DMS 273 treated with DMSO at 0.1 percent for 48 hours (cell line): Measurements from ENCODE around the gene NRARP.

Source experiments
- DNase-seq: peaks from one replicate; lab custom pipeline; 2025; lab: John Stamatoyannopoulos, UW

Gene NRARP

DNA sequence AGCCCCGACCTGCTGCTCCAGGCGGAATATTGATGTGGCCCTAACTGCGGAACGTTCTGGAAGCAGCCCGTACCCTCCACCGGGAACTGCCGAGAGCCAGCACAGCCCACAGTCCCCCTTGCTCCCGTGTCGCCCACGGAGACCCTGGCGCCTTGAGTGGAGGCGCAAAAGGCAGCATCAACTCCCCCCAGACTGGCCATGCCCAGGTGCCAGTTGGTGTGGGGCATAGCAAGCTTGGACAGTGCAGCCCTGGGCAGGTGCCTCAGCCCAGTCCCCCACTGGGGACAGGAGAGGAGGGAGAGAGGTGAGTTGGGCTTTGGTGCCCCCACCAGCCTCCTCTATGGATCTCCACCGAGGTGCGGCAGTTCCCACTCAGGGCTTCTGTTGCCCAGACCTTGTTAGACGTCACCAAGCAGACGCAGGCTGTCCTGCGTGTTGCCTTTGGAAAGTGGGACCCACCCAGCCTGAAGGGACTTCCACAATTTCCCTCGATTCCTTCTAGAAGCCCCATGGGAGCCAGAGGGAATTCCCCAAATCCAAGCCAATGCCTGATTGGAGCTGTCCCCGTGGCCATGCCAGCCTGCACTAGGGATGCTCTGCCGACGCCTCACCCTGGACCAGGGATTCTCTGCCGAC, 19.8 kb upstream of the NRARP start:
- no peak for DNase-seq

DNA sequence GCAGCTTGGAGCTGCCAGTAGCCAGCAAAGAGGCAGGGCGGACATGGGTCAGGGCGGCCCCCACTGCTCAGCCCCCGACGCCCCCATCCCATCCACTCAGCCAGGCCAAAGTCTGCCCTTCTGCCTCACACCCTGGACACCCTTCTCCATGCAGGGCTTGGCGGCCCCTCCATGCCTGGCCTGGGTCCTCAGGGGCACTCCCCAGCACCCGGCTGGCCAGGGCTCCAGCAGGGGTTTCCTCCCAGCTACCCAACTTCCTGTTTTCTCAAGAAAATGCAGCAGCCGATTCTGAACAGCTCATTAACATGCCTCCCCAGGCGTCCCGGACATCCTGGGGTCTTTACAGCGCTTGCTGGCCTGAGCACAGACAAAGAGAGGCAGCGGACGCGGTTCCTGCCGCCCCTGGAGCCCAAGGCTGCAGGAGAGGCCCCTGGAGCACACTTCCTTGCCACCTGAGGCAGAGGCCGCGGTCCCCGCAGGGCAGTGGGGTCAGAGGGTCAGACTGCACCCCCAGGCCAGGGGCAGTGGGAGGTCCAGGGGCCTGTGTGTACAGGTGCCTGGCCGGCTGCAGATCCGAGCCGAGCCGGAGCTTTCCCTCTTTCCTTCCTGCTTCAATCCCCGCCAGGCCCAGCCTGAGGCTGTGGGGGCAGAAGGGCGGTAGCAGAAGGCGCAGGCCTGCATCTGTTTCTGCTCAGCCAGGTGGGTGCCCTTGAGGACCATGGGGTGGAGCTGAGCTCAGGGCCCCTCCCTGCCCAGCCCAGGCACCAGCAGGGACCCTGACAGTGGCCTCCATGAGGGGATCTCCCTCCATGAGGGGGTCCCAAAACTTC, 18.7 kb upstream of the NRARP start:
- no peak for DNase-seq

DNA sequence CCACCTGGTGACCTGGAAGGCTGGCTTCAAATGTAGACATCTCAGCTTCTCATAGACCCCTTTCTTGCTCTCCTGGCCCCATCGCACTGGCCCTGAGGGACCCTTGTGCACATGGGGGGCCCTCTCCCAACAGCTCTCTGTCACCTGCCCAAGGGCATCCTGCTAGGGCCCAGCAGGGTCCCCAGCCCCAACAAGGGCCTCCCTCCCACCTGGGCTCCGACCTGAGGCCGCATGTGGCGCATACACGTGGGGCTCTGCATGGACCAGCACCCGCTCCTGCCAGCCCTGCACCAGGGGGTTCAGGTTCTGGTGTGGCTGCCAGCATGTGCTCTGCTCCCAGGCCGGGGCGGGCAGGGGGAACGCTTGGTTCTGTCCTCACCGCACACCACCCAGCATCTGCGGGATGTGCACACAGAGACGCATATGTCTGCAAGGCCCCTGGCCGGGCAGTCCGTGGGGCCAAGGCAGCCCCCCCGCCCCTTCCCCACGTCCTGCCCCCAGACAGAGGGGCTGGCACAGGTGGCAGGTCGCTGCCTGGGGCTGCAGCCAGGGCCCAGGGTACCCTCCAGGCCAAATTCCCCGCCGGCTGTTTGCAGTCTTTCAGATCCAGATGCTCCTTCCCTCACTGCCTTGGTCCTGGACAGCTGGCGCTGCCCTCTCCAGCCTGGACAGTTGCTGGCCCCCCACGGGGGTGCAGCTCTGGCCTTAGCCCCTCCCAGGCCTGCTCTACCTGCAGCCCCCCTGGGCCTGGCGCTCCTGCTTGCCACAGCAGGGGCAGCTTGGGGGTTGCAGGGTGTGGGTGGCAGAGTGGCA, 17.9 kb upstream of the NRARP start:
- DNase-seq: no peak

DNA sequence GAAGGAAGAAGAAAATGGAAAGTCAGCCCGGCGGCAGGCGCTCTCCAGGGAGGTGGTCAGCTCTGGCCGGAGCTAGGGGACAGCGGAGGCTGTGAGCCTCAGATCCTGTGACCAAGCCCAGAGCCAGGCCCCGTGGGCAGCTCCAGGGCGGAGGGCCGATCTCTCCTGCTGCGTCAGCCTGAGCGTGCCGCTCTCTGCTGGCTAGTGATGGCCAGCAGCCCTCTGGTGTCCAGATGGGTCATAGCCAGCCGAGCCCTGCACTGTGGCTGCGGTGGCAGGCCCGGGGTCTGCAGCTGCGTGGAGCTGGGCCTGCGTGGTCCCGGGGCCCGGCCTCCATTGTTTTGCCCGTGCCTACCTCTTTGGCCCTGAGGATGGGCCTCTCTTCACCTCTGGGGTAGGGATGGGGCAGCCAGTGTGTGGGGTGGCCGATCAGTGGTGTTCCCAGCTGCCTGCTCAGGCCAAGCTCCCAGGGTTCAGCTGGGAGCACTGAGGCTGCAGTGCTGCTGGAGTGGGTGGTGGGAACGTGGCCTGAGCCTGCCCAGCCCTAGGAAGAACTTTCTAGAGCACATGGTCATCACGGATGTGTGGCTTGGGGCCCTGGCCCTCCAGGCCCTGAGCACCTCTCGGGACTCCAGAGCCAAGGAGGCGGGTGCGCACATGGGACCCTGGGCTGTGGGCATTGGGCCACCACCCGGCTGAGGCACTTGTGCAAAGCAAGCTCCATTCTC, 17.1 kb upstream of the NRARP start:
- DNase-seq: no peak

DNA sequence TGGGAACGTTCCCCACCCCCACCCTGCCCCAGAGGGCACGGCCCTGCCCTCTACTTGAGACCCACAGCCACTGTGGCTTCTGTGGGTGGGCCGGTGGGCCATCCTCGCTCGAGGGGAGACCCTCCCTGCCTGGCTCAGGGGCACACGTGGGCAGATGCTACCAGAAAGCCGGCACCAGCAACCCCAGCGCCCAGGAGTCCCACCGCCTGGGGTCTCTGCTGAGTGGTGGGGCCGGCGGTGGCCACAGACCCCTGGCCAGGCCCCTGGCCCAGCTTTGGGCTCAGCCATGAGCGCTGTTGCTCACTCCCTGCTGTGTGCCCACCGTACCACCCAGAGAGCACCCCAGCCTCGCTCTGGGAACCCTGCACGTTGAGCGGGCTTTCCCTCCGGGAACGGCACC, 16.5 kb upstream of the NRARP start:
- DNase-seq: no peak

DNA sequence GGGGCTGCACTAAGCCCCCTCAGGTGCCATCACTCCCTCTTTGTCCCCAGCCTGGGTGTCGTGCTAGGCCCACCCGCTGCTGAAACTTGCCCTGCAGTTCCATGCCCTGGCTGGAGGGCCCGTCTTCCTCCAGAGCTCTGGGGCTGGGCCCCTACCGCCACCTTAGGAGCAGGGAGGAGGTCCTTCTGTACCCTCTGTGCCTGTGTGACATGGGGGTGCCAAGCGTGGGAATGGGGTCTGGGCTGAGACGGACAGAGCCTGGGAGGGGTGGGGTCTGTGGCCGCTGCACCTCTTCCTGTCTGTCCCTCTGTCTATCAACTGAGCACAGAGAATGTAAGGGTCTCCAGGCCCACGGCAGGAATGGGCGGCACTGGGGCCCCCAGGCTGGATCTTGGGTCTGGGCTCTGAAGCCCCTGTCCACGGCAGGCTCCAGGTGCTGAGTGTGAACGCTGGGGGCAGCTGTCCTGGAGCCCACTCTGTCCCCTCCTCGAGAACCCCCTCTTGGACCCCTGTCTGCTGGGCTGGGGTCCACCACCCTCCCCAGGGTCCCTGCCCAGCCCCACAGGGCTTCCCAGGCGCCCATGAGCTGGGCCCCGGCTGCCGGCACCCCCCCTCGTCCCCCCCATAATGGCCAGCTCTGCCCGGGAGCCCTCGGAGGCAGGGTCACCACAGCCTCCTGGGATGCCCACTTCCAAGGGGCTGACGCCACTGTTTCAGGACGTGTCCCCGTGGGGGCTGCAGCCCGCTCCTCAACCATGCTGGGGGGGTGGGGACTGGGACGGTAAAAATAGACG, 15.8 kb upstream of the NRARP start:
- no peak for DNase-seq

DNA sequence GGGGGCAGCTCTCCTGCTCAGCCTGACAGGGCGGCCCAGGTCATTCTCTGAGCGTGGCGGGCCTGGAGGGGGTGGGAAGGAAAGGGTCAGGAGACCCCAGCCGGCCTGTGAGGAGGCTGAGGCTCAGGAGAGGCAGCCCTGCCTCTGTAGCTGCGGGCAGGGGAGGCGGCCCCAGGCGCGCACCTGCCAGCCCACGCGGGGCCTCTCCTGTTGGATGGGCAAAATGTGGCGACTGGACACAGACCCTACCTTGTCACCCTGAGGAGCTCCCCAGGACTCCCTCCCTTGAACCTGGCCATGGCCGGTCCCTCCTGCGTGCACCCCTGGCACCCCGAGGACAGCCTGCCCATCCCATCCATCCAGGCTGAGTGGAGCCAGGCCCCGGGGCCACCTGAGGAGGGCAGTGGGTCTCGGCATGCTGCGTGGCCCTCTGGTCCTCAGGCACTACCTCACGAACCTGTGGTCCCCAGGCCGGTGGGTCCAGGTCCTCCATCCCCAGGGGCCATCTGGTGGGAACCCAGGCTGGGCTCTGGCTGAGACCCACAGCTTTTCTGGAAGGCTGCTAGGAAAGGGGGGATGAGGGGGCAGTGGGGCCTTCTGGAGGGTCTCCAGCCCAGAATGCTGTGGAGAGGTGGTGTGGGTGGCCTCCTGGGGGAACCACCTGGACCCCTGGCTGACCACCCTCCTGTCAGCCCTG, 15.1 kb upstream of the NRARP start:
- no peak for DNase-seq

DNA sequence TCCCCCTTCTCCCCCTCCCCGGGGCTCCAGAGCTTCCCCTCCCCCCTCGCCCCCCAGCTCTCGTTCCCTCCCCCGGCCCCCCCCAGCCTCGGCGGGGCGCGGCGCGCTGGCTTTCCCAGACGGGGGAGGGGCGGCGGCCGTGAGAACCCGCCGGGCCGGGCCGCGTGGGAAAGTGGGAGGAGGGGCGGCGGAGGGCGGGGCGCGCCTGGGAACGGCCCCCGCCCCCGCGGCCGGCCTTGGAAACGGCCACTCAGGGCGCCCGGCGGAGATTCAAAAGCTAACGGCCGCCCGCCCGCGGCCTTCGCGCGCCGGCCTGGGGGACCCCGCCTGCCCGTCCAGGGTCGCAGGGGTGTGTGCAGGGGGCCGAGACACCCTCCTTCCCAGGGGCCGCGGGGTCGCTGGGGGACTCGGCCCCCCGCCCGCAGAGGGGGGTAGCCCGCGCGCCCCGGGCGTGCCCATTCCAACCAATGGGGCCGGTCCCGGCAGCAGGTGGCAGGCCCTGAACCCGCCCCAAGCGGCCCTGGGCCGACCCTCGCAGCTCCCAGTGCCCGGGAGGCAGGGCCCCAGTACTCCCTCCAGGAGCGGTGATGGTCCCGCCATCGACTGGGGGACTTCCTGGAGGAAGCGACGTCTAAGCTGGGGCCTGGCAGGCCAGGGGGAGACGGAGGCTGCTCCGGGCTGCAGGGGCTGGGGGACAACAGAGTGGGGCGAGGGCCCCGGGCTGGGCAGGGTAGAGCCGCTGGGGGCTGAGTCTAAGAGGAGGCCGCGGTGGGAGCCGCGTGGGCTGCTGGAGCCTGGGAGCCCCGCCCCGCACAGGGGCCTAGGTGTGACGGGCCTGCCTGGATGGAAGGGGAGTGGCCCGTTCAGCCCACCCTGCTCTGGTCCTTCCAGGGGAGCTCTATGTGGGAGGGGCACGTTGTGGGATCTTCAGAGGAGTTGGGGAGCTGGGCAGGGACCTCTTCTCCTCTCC, 14.2 kb upstream of the NRARP start:
- DNase-seq: no peak

DNA sequence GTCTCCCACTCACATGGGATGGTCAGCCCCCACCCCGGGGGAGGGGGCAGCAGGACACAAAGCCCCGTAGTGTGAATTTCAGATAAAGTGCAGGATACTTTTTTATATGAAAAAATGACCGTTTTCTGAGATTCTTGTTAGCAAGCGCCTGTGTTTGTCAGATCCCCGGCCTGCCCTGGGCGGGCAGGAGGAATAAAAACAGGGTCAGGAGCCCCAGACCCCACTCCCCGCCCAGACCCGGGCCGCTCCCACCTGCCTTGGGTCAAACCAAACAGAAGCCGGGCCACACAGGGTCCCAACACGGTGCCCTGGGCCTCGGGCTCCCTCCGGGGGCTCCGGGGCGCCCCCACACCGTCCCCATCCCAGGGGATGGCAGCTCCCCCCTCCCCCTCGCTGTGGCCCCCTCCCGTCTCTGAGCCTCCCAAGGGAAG, 13.5 kb upstream of the NRARP start:
- DNase-seq: no peak

DNA sequence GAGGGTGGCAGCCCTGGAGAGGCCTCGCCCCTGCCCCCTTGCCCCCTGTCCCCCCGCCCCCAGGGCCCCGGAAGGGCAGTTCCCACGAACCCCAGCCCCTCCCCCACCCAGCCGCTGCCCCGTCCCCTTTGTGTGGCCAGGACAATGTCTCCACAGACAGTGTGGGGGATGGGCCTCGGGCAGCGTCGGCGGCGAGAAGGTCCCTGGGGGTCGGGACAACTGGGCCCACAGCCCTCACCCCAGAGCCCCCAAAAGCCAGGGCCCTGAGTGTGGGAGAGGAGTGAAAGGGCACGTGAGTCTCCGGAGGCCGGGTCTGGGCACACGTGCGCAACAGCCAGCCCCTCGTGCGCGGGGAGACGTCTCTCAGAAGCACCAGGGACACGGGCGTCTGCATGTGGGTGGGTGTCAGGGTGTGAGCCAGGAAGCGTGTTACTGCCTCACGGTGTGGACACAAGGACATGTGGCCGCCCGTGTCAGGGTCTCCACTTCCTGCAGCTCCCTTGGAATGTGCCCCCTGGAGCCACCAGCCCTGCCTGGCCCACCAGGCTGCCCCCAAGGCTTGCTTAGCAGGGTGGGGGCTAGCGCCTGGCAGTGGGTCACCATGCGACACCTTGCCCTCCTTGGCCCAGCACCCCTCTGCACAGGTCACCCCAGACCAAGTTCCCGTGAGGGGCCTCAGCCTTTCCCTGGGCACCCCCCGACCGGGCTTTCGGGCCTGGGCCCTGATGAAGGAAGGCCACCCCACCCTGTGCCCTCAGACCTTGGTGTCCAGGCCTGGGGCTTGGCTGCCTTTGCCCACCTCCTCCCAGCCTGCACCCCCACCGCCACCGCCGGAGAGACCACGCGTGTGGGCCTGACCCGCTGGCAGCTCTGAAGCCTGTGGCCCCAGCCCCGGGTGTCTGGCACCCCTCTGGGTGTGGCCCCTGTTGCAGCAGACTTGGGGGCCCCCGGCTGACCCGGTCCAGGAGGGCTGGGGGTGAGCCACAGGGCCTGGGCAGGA, 12.8 kb upstream of the NRARP start:
- no peak for DNase-seq

DNA sequence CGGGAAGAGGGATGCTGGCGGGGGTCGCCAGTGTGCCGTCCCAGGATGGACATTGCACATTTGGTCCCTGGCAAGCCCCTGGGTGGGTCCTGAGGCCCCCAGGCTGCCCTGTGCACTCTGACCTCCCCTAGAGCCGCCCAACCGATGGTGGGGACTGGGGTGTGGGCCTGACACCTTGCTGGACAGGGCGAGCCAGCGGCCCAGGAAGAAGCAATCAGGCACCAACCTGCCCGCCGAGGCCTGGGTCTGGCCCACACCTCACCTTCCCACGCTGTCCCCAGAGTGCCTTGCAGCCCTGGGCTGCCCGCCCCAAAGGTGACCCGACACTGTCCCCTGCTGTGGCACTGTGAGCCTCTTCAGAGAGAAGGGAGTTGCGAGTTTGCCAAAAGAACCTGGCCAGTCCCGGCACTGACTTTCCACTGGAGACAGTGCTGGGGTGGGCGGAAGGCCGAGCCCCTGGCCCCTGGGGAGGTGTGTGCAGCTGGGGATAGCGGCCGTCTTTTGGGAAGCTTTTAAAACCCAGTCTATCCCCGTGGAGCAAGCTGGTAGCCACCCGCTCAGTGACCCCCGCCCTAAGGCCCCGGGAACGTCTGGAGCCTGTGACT, 12.0 kb upstream of the NRARP start:
- DNase-seq: no peak

DNA sequence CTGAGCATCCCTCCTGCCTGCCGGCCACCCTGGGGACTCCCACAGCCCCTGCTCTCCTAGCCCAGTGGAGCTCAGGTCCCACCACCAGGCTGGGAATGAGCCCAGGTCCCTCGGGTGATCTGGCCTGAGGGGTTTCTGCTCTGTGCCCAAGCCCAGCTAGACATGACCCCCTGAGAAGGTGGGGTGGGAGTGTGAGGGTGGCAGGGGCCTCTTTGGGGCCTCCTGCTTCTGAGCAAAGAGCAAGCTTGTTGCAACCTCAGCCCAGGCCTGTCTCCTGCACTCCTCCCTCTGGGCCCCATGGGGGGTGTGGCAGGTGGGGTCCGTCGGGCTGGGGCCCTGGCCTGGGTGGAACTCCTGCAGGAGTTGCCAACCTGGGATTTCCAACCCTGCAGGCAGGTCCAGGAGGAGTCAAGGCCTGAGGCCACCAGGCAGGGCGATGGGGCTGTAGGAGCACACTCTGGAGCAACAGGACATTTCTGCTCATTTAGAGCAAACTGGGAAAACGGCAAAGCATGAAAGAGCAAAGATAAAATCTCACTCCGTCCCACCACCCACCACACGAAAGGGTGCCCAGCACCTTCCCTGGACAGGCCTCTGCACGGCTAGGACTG, 11.4 kb upstream of the NRARP start:
- DNase-seq: no peak

DNA sequence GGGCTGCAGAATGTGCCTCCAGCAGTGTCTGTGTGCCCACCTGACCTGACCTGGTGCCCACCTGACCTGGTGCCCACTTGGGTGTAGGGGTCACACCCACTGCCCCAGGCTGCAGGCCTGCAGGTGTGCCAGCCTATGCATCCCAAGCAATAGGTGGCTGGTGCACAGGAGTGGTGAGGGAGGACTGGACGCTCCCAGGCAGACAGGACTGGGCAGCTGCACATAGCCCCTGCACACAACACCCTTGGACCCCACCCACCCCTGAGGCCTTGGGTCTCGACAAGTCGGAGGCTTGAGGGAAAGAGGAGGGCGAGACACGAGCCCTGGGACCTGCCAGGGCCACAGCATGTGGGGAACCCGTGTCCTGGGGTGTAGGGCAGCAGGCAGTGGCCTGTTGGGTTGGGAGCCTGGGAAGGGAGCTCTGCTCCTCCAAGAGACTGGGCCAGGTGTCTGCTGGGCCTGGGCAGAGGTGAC, 10.8 kb upstream of the NRARP start:
- no peak for DNase-seq

DNA sequence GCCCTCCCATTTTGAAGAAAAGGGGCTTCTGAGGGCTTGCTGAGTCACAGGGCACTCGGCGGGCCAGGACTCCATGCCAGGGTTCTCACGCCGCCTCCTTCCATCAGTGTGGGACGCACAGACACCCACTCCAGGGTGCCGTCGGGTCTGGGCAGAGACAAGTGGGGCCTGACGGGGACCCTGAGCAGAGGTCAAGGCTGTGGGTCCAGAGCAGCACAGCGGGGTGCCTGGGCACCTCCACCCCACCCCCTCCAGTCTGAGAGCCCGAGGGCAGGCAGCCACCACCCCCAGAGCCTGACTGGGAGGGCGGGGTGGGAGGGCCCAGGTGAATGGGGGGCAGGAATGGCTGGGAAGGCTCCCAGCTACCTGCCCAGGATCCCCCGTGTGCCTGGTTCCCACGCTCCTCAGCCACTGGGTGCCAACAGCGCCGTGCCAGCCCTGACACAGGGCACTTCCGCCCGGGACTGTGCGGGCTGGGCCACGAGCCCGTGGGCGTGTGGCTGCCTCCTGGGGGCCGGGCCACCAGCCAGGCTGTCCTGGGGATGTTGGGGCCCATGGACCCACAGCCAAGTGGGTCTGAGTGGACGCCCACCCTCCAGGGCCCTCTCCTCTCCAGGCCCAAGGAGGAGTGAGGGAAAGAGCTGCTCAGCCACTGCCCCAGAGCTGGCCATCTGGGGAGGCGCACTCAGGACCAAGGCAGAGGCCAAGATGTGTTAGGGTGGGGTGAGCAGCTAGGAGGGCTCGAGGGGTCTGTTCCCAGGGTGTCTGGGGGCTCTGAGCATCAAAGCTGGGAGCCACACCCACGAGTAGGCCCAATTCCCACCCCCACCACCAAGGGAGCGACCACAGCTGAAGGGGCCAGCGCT, 10.1 kb upstream of the NRARP start:
- DNase-seq: no peak

DNA sequence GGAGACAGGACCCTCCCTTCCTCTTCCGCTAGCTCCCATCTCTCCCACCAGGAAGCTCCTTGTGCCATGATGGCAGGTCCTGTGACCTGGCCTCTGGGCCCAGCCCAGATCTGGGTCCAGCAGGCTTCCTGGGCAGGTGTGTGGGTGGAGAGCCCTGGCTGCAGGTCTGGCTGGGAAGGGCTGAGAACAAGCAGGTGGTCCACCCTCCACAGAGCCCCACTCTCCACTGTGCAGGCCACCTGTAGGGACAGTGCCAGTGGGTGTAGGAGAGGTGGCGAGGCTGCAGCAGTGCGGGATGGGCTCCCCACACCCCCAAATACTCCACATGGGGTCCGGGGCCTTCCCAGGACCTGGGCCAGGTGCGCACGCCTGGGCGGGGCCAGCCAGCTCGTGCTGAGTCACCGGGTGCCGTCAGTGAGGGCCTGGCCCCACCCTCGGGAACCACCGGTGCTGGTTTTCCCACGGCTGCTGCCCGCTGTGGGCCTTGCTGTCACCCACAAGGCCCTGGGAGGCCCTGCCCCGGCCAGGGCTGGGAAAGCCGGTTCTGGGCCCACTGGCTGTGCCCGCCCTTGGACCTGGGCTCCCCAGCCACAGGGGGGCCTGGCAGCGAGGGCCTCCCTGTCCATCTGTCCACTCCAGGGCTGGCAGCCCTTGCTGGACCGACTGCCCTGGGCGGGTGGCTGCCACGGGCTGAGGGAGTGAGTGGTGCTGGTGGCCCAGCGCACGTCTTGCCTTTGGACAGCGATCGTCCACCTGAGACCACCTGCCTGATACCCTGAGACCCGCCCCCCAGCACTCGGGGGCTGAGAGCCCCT, 9.3 kb upstream of the NRARP start:
- no peak for DNase-seq
